Measurements from ENCODE around the gene HDAC8.

- TF ChIP-seq CTCF (conservative IDR thresholded peaks at IDR 0.05; ENCODE audit: low read length) (no peak), EZH2phosphoT487 (IDR thresholded peaks at IDR 0.05; ENCODE audit: borderline replicate concordance, low read depth, low read length) (no peak)
Measured at GRCh38 chrX:72326605-72327300, 245.9 kb downstream of the HDAC8 start.

All from OCI-LY7 (cell line).